BLaER1 treated with 17β-estradiol and CSF1 and Interleukin-3, amounts not matched to agents 10 nM and 100 nM (cell line): Measurements from ENCODE around the gene OR2AK2.
"Not testable (repeated sequence)": the region's sequence is repeated elsewhere in the genome, so short reads cannot be mapped to it uniquely, and the experiment has no call there.

Experiments used
- H3K27ac ChIP-seq, 11 experiments: shearing (Covaris generic); formaldehyde crosslinking; 2 replicates each; pipeline ENCODE4 v1.8.1; 2022
- H3K27me3 ChIP-seq, 11 experiments: shearing (Covaris generic); formaldehyde crosslinking; 2 replicates each; pipeline ENCODE4 v1.8.1; 2022
- H3K36me3 ChIP-seq, 11 experiments: shearing (Covaris generic); formaldehyde crosslinking; 2 replicates each; pipeline ENCODE4 v1.8.1; 2022
- H3K4me1 ChIP-seq, 10 experiments: shearing (Covaris generic); formaldehyde crosslinking; 2 replicates each; pipeline ENCODE4 v1.8.1; 2022
- H3K4me2 ChIP-seq, 11 experiments: shearing (Covaris generic); formaldehyde crosslinking; 2 replicates each; pipeline ENCODE4 v1.8.1; 2022
- H3K4me3 ChIP-seq, 10 experiments: shearing (Covaris generic); formaldehyde crosslinking; 2 replicates each; pipeline ENCODE4 v1.8.1; 2022
- H3K9ac ChIP-seq, 11 experiments: shearing (Covaris generic); formaldehyde crosslinking; 2 replicates each; pipeline ENCODE4 v1.8.1; 2022
- H3K9me3 ChIP-seq, 11 experiments: shearing (Covaris generic); formaldehyde crosslinking; replicated peaks in 1 of 11; 2 replicates each; pipeline ENCODE4 v1.8.1; 2022
- H4K20me1 ChIP-seq, 11 experiments: shearing (Covaris generic); formaldehyde crosslinking; 2 replicates each; pipeline ENCODE4 v1.8.1; 2022
- Cebpa-rat ChIP-seq, 11 experiments: shearing (Covaris generic); IDR thresholded peaks; 2 replicates each; pipeline ENCODE4 v1.8.1; 2022

OR2AK2 gene, protein sequence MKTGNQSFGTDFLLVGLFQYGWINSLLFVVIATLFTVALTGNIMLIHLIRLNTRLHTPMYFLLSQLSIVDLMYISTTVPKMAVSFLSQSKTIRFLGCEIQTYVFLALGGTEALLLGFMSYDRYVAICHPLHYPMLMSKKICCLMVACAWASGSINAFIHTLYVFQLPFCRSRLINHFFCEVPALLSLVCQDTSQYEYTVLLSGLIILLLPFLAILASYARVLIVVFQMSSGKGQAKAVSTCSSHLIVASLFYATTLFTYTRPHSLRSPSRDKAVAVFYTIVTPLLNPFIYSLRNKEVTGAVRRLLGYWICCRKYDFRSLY

DNA sequence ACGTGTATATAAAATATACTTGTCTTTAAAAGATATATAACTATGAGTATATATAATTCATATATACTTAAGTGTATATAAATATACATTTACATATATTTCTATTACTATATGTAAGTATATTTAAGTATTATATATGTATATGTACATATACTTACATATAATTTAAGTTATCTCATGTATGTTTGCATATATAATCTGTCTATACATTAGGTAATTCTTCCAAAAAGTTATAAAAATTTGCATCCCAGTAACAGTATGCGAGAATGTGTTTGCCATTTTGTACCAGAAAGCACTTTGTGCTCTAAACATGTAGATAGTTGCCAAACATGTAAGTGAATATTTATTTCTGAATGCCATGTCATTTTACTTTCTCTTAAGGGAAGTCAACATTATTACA is at the start of gene OR2AK2:
OR2AK2 (plus strand) TSS at position 301 of the 400 bp plus-strand sequence. CDS start 144 bp downstream, outside the sequence.
- no peak within 1 kb of the TSS for H3K4me3 ChIP-seq
- peak within 1 kb of the TSS in 3 of 11 experiments; percentile 26 to 47 (median 47); a peak in 5 of 22 replicates for H3K27ac ChIP-seq
- H3K9me3 ChIP-seq = no peaks in the 10 kb centered on the region
- no peaks in the 10 kb centered on the region for H3K36me3 ChIP-seq
- no peak for TF ChIP-seq Cebpa-rat (IDR thresholded peaks at IDR 0.05)
- H3K4me1 ChIP-seq = peaks cover 7 to 36% (median 18%) of the 10 kb centered on the region in 10 experiments; a peak in 18 of 20 replicates
- H4K20me1 ChIP-seq = no peaks in the 10 kb centered on the region
- no peak within 1 kb of the TSS for H3K9ac ChIP-seq
- peak within 1 kb of the TSS in 6 of 11 experiments; percentile 3 to 92 (median 64); a peak in 8 of 22 replicates for H3K4me2 ChIP-seq
- H3K27me3 ChIP-seq = no peaks in the 10 kb centered on the region

- H3K4me1 ChIP-seq = peaks cover 0 to 28% (median 0%) of the 10 kb centered on the region in 10 experiments; a peak in 5 of 20 replicates
- no peak within 1 kb of the TSS for H3K4me2 ChIP-seq
- no peaks in the 10 kb centered on the region for H3K27me3 ChIP-seq
- no peak for TF ChIP-seq Cebpa-rat (IDR thresholded peaks at IDR 0.05)
- H3K4me3 ChIP-seq = no peak within 1 kb of the TSS
- H3K9me3 ChIP-seq = no peaks in the 10 kb centered on the region
- no peak within 1 kb of the TSS for H3K27ac ChIP-seq
- no peaks in the 10 kb centered on the region for H4K20me1 ChIP-seq
- no peak within 1 kb of the TSS for H3K9ac ChIP-seq
- no peaks in the 10 kb centered on the region for H3K36me3 ChIP-seq
Observed at GRCh38 chr1:247919952-247920351, 45.1 kb upstream of the OR2AK2 start, which contains the start of gene OR2T8. Gene OR2T8, plus strand, starts transcription at chr1:247920252. Its CDS starts 766 bp downstream, at chr1:247921018.

DNA sequence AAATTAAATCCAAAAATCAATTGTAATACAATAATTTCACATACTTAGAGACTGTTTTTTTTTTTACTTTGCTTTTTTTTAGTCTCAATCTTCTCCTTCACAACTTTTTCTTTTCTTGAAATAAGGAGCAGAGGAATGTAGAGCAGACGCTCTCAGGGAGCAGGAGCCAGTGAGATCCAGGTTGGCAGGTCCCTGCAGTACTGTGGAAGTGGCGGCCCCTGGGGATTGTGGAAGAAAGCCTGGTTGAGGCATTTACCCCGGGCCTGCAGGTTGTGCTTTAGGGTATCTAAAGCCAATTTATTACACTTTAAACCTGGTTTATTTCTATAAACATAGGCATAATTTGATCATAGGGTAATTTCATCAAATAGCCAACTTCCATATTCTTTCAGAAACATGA is 41.1 kb upstream of the OR2AK2 start:
- peaks cover 0 to 42% (median 0%) of the 10 kb centered on the region in 10 experiments; a peak in 5 of 20 replicates for H3K4me1 ChIP-seq
- no peak overlapping the region for H3K4me3 ChIP-seq
- no peaks in the 10 kb centered on the region for H3K9me3 ChIP-seq
- no peak overlapping the region for H3K27ac ChIP-seq
- peak overlapping the region in 1 of 11 experiments; percentile 37; a peak in 2 of 22 replicates for H3K4me2 ChIP-seq
- H3K36me3 ChIP-seq = no peaks in the 10 kb centered on the region
- no peaks in the 10 kb centered on the region for H3K27me3 ChIP-seq
- H3K9ac ChIP-seq = no peak overlapping the region
- TF ChIP-seq Cebpa-rat (IDR thresholded peaks at IDR 0.05) = no peak
- H4K20me1 ChIP-seq = no peaks in the 10 kb centered on the region

DNA sequence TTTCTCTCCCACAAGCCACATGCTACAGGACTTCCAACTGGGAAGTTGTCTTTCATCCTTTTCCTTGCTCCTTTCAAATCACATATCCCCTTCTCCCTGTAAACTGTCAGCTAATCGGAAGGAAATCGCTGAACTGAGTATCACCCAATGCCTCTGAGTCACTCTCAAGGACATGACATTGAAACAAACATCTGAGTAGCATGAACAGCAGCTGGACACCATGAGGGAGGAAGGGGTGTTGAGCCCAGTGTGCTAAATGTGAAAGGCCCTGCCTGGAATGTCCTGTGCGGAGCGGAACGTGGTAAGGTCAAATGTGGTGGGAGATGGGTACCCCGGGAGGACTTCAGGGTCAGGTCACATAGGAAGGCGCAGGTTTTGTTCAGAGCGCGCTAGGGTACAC is 40.2 kb upstream of the OR2AK2 start, which contains the start of gene OR2AJ1:
OR2AJ1 (plus strand) TSS at position 22 of the 400 bp plus-strand sequence. CDS start 8,880 bp downstream, outside the sequence.
- no peaks in the 10 kb centered on the region for H3K27me3 ChIP-seq
- no peaks in the 10 kb centered on the region for H3K9me3 ChIP-seq
- no peak within 1 kb of the TSS for H3K4me3 ChIP-seq
- peaks cover 0 to 42% (median 0%) of the 10 kb centered on the region in 10 experiments; a peak in 5 of 20 replicates for H3K4me1 ChIP-seq
- no peaks in the 10 kb centered on the region for H3K36me3 ChIP-seq
- no peak within 1 kb of the TSS for H3K9ac ChIP-seq
- no peaks in the 10 kb centered on the region for H4K20me1 ChIP-seq
- peak within 1 kb of the TSS in 1 of 11 experiments; percentile 47; a peak in 3 of 22 replicates for H3K27ac ChIP-seq
- no peak for TF ChIP-seq Cebpa-rat (IDR thresholded peaks at IDR 0.05)
- H3K4me2 ChIP-seq = peak within 1 kb of the TSS in 2 of 11 experiments; percentile 65 to 76; a peak in 4 of 22 replicates

DNA sequence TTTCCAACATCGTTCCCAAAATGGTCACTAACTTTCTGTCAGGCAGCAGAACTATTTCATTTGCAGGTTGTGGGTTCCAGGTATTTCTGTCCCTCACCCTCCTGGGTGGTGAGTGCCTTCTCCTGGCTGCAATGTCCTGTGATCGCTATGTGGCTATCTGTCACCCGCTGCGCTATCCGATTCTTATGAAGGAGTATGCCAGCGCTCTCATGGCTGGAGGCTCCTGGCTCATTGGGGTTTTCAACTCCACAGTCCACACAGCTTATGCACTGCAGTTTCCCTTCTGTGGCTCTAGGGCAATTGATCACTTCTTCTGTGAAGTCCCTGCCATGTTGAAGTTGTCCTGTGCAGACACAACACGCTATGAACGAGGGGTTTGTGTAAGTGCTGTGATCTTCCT is 31.0 kb upstream of the OR2AK2 start:
- no peaks in the 10 kb centered on the region; a peak in 1 of 22 replicates for H3K36me3 ChIP-seq
- no peak for TF ChIP-seq Cebpa-rat (IDR thresholded peaks at IDR 0.05)
- no peaks in the 10 kb centered on the region for H3K27me3 ChIP-seq
- no peak overlapping the region for H3K4me3 ChIP-seq
- no peaks in the 10 kb centered on the region for H4K20me1 ChIP-seq
- H3K9ac ChIP-seq = no peak overlapping the region
- H3K9me3 ChIP-seq = peaks cover 14 to 21% (median 17%) of the 10 kb centered on the region in 11 experiments
- no peak overlapping the region for H3K4me2 ChIP-seq
- no peak overlapping the region for H3K27ac ChIP-seq
- H3K4me1 ChIP-seq = peaks cover 0 to under 1% (median 0%) of the 10 kb centered on the region in 10 experiments; a peak in 1 of 20 replicates

DNA sequence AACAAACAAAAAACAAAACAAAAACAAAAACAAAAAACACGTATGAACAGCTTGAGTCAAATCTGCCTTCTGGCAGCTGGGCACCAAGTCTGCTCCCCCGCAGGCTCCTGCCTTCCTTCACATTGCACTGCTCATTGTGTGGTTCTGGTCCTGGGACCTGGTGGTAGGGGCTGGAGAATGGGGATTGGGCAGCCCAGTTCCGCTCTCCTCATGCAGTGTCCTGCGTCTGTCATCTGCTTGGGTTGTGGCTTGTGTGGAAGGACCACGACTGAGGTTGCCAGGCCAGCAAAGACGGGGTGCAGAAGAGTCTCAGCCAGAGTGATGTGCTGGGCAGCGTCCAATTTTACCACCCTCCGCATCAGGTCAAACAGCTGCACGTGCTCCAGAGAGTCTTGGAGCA is 29.3 kb upstream of the OR2AK2 start:
- Histone ChIP-seq H3K27ac (no peak overlapping the region), H3K4me2 (no peak overlapping the region), H3K36me3 (no peaks in the 10 kb centered on the region; a peak in 1 of 22 replicates), H3K9me3 (peaks cover 14 to 21% (median 17%) of the 10 kb centered on the region in 11 experiments), H4K20me1 (no peaks in the 10 kb centered on the region), H3K4me1 (peaks cover 0 to 15% (median 0%) of the 10 kb centered on the region in 10 experiments; a peak in 5 of 20 replicates), H3K4me3 (no peak overlapping the region), H3K27me3 (no peaks in the 10 kb centered on the region), H3K9ac (no peak overlapping the region)
- TF ChIP-seq Cebpa-rat (IDR thresholded peaks at IDR 0.05) = no peak

DNA sequence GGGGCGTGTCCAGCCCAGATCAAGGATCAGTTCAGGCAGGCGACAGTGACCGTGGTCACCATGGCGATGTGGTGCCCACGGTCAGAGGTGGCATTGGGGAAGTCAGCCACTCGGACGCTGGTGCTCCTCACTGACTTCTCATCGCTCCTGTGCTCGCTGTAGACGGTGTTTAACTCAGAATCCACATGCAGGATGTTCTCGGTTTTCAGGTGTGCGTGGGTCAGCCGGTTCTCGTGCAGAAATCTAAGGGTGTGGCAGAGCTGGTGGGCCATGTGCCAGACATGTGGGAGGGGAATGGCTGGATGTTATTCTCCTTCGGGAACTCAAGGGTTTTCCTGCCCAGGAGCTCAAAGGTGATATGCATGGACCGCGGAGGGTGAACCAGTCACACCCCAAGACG is 28.6 kb upstream of the OR2AK2 start:
- Histone ChIP-seq H3K9ac (no peak overlapping the region), H3K27ac (no peak overlapping the region), H3K4me3 (no peak overlapping the region), H3K4me1 (peaks cover 0 to 22% (median 0%) of the 10 kb centered on the region in 10 experiments; a peak in 5 of 20 replicates), H3K4me2 (no peak overlapping the region), H3K9me3 (peaks cover 14 to 21% (median 17%) of the 10 kb centered on the region in 11 experiments), H4K20me1 (no peaks in the 10 kb centered on the region), H3K27me3 (no peaks in the 10 kb centered on the region), H3K36me3 (no peaks in the 10 kb centered on the region; a peak in 1 of 22 replicates)
- TF ChIP-seq Cebpa-rat (IDR thresholded peaks at IDR 0.05) = no peak

- H3K36me3 ChIP-seq, H4K20me1 ChIP-seq, H3K27ac ChIP-seq, H3K9ac ChIP-seq, H3K27me3 ChIP-seq, H3K4me2 ChIP-seq: not testable (repeated sequence)
- peaks cover 0 to 29% (median 0%) of the 10 kb centered on the region in 10 experiments; a peak in 5 of 20 replicates for H3K4me1 ChIP-seq
- peak overlapping the region in 1 of 10 experiments; percentile 4; a peak in 1 of 20 replicates for H3K4me3 ChIP-seq
- H3K9me3 ChIP-seq = peaks cover 14 to 21% (median 17%) of the 10 kb centered on the region in 11 experiments
Observed at GRCh38 chr1:247936965-247937734, 27.9 kb upstream of the OR2AK2 start.

GRCh38 chr1:247942624-247943023 is 22.4 kb upstream of the OR2AK2 start:
- TF ChIP-seq Cebpa-rat (IDR thresholded peaks at IDR 0.05) = 0 out of 22 replicates have a peak, but pooled peaks of 2 of the 11 experiments have one; percentile 20 to 26
- Histone ChIP-seq H3K27me3 (no peaks in the 10 kb centered on the region), H3K9me3 (no peaks in the 10 kb centered on the region), H3K27ac (no peak overlapping the region), H4K20me1 (no peaks in the 10 kb centered on the region), H3K36me3 (no peaks in the 10 kb centered on the region), H3K9ac (no peak overlapping the region), H3K4me1 (peaks cover 0 to 31% (median 0%) of the 10 kb centered on the region in 10 experiments; a peak in 5 of 20 replicates), H3K4me3 (no peak overlapping the region), H3K4me2 (no peak overlapping the region)
